HCEC 1CT (cell line): ENCODE measurements around the gene PIGQ.

Source experiments
- DNase-seq: peaks from one replicate; pipeline ENCODE4 v3.0.0-alpha.2; 2017

The PIGQ gene

DNA sequence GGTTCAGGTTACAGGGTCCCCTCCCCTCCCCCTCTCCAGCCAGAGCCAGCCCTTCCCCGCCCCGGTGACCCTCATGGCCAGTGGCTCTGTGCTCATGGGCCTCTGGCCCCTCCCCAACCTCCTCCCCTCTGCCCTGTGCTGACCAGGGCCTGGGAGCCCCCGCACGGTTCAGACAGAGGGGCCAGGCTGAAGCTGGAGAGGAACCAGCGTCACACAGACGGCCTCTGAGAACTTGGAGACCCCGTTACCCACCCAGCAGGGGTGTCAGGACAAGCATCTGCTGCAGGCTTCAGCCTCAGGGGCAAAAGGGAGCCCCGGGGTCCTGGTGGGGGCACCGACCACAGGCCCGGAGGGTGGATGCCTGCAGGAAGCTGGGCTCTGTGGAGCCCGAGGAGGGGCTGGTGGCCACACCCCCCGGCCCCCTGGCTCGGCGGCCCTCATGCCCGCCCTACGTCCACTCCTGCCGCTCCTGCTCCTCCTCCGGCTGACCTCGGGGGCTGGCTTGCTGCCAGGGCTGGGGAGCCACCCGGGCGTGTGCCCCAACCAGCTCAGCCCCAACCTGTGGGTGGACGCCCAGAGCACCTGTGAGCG is 61.1 kb downstream of the PIGQ start, which contains the start of gene WFIKKN1:
TSS of gene WFIKKN1 (plus strand) at position 171 of the 591 bp plus-strand sequence. CDS start at position 440, 269 bp downstream.
- DNase-seq: no peak

- no peak for DNase-seq
Measured at GRCh38 chr16:631808-632358, 62.1 kb downstream of the PIGQ start.

- no peak for DNase-seq
Measured at GRCh38 chr16:632486-633335, 62.9 kb downstream of the PIGQ start.

GRCh38 chr16:633336-634050 is 63.7 kb downstream of the PIGQ start:
- DNase-seq: no peak
